GF-D8 (cell line): ENCODE measurements around the gene COX4I2.
"Not testable (repeated sequence)": the region's sequence is repeated elsewhere in the genome, so short reads cannot be mapped to it uniquely, and the experiment has no call there.

Experiments
- DNase-seq: peaks from one replicate; lab custom pipeline; 2025; lab: John Stamatoyannopoulos, UW

Gene COX4I2

GRCh38 chr20:31607640-31608250, 30.0 kb upstream of the COX4I2 start:
- DNase-seq, result no peak

GRCh38 chr20:31608251-31608945, 29.3 kb upstream of the COX4I2 start:
- DNase-seq, result no peak

GRCh38 chr20:31612271-31612640, 25.5 kb upstream of the COX4I2 start:
- DNase-seq, result not testable (repeated sequence)

- DNase-seq, result no peak
These were observed 22.3 kb upstream of the COX4I2 start for GRCh38 chr20:31615416-31615815.

GRCh38 chr20:31617432-31618104, 20.1 kb upstream of the COX4I2 start:
- DNase-seq, result peak; percentile 79

- no peak for DNase-seq
These were observed 17.5 kb upstream of the COX4I2 start for GRCh38 chr20:31620246-31620645.

DNA sequence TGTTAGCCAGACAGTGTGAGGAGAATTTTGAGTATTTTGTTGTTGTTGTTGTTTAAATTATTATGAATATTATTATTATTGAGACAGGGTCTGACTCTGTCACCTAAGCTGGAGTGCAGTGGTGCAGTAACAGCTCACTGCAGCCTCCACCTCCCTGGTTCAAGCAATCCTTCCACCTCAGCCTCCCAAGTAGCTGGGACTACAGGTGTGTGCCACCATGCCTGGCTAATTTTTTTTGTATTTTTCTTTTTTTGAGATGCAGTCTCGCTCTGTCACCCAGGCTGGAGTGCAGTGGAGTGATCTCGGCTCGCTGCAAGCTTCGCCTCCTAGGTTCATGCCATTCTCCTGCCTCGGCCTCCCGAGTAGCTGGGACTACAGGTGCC, 14.6 kb upstream of the COX4I2 start:
- DNase-seq, result not testable (repeated sequence)

DNA sequence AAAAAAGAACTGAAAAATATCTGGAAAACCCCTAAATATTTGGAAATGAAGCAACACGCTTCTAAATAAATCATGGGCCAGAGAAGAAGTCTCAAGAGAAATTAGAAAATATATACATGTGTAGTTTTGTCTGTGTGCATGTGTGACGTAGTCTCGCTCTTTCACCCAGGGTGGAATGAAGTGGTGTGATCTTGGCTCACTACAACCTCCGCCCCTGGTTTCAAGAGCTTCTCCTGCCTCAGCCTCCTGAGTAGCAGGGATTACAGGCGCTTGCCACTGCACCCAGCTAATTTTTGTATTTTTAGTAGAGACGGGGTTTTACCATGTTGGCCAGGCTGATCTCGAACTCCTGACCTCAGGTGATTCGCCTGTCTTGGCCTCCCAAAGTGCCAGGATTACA, 11.2 kb upstream of the COX4I2 start:
- DNase-seq, result not testable (repeated sequence)

DNA sequence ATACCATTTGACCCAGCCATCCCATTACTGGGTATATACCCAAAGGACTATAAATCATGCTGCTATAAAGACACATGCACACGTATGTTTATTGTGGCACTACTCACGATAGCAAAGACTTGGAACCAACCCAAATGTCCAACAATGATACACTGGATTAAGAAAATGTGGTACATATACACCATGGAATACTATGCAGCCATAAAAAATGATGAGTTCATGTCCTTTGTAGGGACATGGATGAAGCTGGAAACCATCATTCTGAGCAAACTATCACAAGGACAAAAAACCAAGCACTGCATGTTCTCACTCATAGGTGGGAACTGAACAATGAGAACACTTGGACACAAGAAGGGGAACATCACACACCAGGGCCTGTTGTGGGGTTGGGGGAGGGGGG, 9.7 kb upstream of the COX4I2 start:
- not testable (repeated sequence) for DNase-seq

DNA sequence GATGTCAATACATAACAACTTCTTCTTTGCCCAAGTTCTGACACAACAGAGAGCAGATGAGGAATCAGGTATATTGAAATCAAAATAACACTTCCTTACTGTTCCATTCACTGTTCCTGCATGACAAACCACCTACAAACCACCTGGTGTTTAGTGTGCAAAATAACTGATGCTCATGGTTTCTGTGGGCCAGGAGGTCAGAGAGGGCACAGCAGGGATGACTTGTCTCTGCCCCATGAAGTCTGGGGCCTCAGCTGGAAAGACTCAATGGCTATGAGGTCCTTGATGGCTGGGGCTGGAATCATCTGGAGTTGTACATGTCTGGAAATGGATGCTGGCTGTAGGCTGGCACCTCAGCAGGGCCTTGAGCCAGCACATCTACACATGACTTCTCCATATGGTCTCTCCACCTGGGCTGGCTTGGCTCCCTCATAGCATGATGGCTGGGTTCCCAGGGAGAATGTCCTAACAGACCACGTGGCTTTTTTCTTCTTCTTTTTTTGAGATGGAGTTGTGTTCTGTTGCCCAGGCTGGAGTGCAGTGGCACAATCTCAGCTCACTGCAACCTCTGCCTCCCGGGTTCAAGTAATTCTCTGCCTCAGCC, 7.4 kb upstream of the COX4I2 start:
- no peak for DNase-seq

DNA sequence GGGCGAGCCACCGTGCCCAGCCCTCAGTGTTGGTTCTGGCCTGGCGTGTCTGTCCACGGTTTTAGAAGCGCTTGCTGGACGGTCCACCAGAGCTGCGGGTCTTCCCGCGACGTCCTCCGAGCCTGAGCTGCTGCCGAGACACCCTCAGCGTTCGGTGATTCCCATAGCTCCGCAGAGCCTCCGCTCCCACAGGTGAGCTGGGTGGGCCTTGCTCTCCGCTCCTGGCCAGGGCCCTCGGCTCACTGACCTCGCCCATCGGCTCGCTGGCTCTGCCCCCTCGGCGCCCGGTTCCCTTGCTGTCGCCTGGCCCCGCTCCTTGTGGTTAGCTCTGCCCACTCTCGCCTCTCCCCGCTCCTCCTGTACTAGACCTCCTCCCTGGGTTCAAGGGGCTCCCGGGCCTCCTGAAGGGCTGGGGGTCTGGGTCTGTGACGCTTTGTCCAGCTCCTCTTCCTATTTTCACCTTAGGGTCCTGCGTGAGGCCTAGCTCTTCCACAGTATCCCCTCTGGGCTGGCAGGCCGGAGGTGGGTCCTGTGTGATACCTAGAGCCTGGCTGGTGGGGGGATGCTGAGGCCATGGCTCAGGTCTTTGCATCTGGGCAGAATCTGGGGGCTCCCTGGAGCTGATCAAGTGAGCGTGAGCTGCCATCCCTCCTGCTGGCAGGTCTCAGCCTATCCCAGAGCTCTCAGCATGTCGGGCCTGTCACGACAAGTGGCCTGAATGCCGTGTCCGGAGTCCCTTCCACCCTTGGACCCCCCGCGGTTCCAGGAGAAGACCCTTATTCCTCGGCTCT, 5.0 kb upstream of the COX4I2 start:
- DNase-seq, result no peak

- no peak for DNase-seq
These were observed 4.3 kb upstream of the COX4I2 start for GRCh38 chr20:31633339-31633914.

- DNase-seq, result no peak
These were observed 605 bp downstream of the COX4I2 start for GRCh38 chr20:31638317-31638716.

GRCh38 chr20:31638816-31639215, 1.1 kb downstream of the COX4I2 start:
- DNase-seq, result no peak

GRCh38 chr20:31640259-31640658, 2.5 kb downstream of the COX4I2 start:
- no peak for DNase-seq

- DNase-seq, result no peak
These were observed 3.7 kb downstream of the COX4I2 start for GRCh38 chr20:31641391-31641790.

DNA sequence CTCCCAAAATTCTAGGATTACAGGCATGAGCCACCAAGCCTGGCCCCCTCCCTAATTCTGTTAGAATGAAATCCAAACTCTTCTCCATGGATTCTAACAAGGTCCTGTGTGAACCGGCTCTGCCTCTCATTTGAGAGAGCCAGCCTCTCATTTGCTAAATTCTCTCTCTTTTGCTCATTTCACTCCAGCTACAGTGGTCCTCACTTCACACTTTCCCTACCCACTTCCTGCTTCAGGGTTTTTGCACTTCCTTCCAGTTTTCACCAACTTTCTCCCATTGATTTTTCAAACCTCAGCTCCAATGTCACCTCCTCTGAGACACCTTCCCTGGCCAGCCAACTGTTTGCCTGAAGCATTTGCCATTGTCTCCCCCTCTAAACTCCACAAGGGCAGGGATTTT, 5.1 kb downstream of the COX4I2 start:
- DNase-seq, result no peak

GRCh38 chr20:31643522-31643921, 5.8 kb downstream of the COX4I2 start:
- no peak for DNase-seq

DNA sequence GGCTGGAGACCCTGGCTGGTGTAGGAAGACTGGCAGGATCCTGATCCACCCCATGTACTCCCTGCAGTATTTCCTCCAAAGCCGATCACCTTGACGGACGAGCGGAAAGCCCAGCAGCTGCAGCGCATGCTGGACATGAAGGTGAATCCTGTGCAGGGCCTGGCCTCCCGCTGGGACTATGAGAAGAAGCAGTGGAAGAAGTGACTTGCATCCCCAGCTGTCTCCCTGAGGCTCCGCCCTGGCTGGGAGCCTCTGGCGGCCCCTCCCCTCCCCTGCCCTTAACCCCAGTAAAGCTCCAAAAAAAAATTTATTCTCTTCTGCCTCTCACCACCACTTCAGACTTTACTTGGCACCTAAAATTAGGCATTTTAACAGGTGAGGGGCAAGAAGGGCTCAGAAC, 7.0 kb downstream of the COX4I2 start:
- DNase-seq, result no peak

DNA sequence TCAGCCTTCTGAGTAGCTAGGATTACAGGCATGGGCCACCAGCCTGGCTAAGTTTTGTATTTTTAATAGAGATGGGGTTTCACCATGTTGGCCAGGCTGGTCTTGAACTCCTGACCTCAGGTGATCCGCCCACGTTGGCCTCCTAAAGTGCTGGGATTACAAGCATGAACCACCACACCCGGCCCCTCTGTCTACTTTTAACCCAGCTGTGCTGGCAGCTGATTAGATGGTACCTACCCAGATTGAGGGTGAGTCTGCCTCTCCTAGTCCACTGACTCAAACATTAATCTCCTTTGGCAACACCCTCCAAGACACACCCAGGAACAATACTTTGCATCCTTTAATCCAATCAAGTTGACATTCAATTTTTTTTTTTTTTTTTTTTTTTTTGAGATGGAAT, 10.4 kb downstream of the COX4I2 start:
- not testable (repeated sequence) for DNase-seq

DNA sequence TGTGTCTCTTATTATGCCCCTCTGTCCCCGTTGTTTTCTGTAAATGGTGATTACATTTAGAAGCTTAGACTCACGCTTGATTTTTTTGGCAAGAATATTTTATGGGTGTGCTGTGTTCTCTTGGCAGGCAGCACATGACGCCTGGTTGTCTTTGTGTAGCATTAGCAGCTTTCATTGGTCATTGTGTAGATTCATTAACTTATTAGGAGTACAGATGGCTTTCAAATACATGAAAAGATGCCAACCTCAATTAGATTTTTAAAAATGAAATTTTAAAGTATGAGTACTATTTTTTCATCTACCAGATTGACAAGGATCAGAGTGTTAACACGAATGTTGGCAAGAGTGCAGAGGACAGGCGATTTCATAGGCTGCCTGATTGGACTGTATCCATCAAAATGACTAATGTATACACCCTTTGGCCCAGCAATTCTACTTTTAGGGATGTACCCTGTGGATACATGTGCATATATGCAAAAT, 15.2 kb downstream of the COX4I2 start:
- no peak for DNase-seq

DNA sequence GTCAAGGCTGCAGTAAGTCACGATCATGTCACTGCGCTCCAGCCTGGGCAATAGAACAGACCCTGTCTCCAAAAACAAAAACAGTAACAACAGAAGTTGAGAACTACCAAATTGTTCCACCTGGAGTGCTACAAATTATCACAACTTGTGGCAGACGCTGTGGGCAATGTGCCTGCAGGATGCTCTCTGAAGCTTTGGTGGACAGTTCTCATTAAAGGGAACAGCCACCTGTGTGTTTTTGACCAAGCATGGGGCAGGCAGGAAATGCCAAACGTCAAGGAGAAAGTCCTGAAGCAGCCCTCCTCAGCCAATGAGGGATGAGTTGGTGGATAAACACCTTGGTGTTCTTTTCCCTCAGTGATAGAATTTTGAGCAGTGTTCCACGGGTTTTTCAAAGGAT, 15.8 kb downstream of the COX4I2 start:
- no peak for DNase-seq
